Peyer's patch (tissue), 4 donors: ENCODE data around the gene NFAT5.

Experiments
- POLR2A ChIP-seq, 2 donors: fragments of 450-650 bp; IDR thresholded peaks; one replicate each; pipeline ENCODE4 v1.5.1; 2017; ENCODE audit warnings: antibody characterized with exemption in 2 of 2, mild to moderate bottlenecking in 2 of 2, moderate library complexity in 2 of 2
- TF ChIP-seq, protein P1 (sequence below), 6 experiments: fragments of 450-650 bp in 4 of 6; fragments of 200-600 bp in 2 of 6; sonication (generic) in 1 of 6; IDR thresholded peaks; one replicate each; pipeline ENCODE4 v1.5.1; 2017 to 2019; ENCODE audit warnings: antibody characterized with exemption in 6 of 6, mild to moderate bottlenecking in 3 of 6, moderate library complexity in 1 of 6

DNA sequence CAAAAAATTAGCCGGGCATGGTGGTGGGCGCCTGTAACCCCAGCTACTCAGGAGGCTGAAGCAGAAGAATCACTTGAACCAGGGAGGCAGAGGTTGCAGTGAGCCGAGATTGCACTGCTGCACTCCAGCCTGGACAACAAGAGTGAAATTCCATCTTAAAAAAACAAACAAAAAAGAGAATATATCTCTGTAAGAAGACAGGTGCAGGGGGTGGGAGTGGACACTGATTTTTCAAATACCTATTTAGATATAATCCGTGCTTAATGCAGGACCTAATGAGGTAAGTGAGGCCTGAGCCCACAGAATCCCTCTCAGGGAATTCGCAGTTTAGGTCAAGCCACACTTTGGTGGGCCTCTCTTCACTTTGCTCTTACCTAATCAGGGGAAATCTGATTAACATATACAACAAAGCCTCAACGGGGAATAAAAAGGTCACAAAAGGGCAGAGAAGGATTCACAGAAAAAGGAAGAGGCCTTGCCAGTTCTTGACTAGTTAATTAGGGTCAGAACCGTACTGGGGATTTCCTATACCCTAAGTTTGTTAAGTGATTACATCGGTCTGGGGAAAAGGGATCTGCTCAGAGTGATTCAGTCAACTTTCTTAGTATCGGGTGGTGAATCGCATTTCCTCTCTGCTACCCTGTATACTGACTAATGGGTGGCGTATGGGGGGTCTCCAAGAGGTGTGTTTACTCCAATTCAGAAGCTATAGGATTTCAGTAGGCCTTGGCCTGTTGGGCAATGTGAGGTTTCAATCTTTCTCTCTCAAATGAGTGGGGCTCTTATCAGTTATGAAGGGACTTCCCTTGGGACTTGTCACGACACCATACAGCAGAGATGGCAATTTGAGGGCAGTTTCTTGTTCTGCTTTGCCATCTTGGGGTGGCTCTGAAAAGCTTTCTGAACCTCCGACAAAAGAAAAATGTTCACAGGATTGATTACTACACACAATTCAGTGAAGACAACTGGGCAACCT, 1.9 kb upstream of the NFAT5 start:
- TF ChIP-seq, protein P1, sequence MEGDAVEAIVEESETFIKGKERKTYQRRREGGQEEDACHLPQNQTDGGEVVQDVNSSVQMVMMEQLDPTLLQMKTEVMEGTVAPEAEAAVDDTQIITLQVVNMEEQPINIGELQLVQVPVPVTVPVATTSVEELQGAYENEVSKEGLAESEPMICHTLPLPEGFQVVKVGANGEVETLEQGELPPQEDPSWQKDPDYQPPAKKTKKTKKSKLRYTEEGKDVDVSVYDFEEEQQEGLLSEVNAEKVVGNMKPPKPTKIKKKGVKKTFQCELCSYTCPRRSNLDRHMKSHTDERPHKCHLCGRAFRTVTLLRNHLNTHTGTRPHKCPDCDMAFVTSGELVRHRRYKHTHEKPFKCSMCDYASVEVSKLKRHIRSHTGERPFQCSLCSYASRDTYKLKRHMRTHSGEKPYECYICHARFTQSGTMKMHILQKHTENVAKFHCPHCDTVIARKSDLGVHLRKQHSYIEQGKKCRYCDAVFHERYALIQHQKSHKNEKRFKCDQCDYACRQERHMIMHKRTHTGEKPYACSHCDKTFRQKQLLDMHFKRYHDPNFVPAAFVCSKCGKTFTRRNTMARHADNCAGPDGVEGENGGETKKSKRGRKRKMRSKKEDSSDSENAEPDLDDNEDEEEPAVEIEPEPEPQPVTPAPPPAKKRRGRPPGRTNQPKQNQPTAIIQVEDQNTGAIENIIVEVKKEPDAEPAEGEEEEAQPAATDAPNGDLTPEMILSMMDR (IDR thresholded peaks at IDR 0.05), result no peak
- no peak for TF ChIP-seq POLR2A (IDR thresholded peaks at IDR 0.05)
